NCI-H345 (cell line): ENCODE results near the gene CCDC78.
"Not testable (repeated sequence)": the region's sequence is repeated elsewhere in the genome, so short reads cannot be mapped to it uniquely, and the experiment has no call there.

Experiments
- DNase-seq: peaks from one replicate; lab custom pipeline; 2025; lab: John Stamatoyannopoulos, UW

Gene CCDC78

DNA sequence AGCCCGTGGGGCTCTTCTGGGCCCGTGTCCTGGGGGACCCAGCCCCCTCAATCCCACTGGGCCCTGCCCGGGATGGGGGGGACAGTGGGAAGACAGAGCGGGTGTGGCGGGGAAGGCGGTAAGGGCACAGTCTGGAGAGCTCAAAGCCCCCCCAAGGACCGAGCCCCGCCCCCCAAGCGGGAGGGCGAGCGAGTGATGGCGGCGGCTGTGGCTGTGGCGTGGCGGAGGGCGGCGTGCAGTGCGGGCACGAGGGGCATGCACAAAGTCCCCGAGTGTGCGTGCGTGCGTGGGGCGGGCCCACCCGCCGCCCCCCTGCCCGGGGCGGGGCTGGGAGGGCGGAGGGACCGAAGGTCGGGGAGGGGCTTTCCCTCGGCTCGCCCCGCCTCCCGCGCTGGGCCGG, 32.5 kb downstream of the CCDC78 start:
- DNase-seq, result no peak

- no peak for DNase-seq
Measured at GRCh38 chr16:693364-693763, 32.9 kb downstream of the CCDC78 start.

- DNase-seq, result no peak
Measured at GRCh38 chr16:692356-693108, 33.7 kb downstream of the CCDC78 start.

- not testable (repeated sequence) for DNase-seq
Measured at GRCh38 chr16:691242-691641, 35.0 kb downstream of the CCDC78 start.

DNA sequence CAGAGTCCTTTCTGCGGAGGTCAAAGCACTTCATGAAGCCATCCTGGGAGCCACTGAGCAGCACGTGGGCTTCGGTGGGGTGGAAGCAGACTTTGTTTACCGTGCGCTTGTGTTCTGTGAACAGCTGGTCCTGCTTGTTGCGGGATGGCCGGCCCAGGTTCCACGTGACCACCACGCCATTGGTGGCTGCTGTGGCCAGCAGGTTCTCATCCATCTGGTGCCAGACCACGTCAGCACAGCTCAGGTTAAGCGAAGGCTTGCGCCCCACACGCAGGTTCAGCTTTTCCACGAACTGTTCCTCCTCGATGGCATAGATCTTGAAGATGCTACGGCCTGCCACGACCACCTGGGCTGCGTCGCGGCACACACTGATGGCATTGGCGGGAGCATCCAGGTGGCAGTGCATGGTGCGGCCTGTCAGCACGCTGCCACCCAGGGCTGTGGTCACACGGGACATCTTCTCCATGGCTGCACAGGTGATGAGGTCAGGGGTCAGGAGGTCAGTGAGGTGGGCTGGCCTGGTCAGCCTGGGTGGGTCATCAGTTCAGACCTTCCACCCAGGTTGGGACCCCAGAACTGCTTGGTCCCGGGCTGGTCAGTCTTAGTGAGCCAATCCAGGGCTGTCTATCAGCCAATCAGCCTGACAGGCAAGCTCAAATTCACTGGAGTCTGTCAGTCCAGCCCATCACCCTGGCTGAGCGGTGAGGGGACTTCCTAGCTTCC, 36.9 kb downstream of the CCDC78 start:
- no peak for DNase-seq

- no peak for DNase-seq
Measured at GRCh38 chr16:687499-687898, 38.7 kb downstream of the CCDC78 start.

GRCh38 chr16:686459-687260, 39.6 kb downstream of the CCDC78 start:
- no peak for DNase-seq

- DNase-seq, result peak; percentile 11
Measured at GRCh38 chr16:685967-686366, 40.3 kb downstream of the CCDC78 start.

DNA sequence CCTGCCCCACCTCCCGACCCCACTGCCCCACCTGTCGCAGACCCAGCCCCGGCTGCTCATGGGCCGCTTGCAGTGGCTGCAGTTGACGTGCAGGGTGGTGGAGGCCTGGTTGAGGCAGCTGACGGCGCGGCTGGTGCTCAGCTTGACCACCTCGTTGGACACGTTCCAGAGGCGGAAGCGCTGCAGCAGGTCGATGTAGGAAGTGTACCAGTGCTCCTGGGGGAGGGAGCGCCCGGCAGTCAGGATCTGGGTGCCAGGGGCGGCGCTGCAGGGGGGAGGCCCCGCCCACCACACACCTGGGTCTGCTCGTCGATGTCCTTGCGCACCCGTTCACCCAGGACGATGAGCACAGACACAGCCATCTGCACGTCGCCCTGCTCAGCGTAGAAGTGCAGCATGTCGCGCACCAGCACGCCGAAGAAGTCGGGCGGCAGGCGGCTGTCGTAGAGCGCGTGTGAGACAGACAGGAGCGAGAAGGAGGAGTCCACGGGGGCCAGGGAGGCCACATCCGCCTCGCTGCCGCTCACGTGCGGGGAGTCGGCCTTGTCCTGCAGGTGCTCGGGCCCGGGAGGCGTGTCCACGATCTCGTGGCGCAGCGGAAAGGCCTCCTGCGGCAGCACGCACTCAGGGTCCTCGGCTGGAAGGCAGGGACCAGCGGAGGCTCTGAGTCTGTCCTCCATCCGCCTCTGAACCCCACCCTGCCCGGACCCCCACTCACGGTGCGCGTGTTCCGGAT, 41.1 kb downstream of the CCDC78 start:
- peak; percentile 89 for DNase-seq

DNA sequence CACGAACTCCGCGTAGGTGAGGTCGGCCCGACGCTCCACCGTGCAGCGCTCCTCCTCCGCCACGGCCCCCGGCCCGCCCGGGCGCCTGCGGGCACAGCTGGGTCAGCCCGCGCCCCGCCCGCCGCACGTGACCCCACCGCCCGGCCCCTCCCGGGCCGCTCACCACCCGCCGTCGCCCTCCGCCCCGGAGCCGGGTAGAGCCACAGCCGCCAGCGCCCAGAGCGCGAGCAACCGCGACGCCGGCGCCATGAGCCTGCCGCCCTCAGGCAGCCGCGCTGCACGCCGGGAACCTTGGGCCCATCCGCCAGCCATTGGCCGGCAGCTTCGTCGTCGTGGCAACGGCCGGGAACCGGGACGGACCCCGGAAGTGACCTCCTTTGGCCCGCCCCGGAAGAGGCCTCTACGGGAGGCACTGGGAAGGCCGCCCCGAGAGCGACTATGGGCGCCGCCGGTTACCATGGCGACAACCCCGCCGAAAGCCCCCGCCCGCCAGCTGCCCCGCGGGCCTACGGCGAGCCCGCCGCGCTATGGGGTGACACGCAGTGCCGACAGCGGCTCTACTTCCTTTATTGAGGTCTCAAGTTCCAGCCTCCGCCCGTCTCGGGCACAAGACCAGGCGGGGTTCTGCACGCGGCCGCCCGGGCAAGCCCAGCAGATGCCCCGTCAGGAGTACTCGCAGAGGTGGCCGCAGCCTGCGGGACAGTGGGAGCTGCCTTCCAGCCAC, 42.0 kb downstream of the CCDC78 start, which contains the start of gene JMJD8:
Gene JMJD8, minus strand, starts transcription at position 264 of the 724 bp plus-strand sequence. Its CDS starts 15 bp downstream, at position 249.
- peak; percentile 98 for DNase-seq

- no peak for DNase-seq
Measured at GRCh38 chr16:683396-684070, 42.7 kb downstream of the CCDC78 start.

- no peak for DNase-seq
Measured at GRCh38 chr16:682493-683395, 43.5 kb downstream of the CCDC78 start.

GRCh38 chr16:681746-682427, 44.4 kb downstream of the CCDC78 start:
- no peak for DNase-seq

DNA sequence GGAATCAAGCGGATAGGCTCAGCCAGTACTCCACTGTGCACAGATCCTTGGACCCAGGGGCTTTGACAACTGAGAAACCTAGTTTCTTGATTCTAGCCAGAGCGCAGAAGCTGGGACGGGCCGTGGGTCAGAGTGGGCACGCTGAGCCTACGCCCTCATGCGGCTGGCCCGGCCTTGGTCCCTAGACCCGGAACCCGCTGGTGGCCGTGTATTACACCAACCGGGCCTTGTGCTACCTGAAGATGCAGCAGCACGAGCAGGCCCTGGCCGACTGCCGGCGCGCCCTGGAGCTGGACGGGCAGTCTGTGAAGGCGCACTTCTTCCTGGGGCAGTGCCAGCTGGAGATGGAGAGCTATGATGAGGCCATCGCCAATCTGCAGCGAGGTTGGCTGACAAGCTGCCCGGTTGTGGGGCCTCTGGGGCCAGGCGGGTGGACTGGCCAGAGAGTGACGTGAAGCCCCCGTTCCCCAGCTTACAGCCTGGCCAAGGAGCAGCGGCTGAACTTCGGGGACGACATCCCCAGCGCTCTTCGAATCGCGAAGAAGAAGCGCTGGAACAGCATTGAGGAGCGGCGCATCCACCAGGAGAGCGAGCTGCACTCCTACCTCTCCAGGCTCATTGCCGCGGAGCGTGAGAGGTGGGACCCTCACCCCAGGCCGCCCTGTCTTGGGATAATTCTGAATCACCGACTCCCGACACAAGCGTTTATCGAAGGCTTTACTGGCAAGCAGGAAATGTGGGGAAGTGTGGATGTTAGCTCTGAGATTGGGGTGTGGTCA, 45.1 kb downstream of the CCDC78 start:
- no peak for DNase-seq

DNA sequence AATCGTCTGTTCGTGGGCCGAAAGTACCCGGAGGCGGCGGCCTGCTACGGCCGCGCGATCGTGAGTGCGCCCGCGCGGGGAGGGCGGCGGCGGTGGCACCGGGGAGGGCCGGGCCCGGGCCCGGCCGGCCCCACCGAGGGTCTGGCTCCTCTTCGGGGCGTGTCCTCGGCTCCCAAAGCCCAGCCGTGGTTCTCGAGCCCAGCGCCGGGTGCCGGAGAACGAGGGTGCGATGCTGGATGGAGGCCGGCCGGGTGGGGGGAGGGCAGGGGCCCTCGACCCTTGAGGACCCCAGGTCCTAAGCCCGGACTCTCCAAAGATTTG, 45.7 kb downstream of the CCDC78 start:
- no peak for DNase-seq

- DNase-seq, result peak; percentile 91
Measured at GRCh38 chr16:679814-680624, 46.2 kb downstream of the CCDC78 start, which contains the start of gene STUB1. TSS of gene STUB1 (plus strand) at chr16:680410. CDS start at chr16:680526, 116 bp downstream.
